COR-L47 (cell line): ENCODE results near the gene MAD1L1.

ENCODE experiments used
- DNase-seq: peaks from one replicate; lab custom pipeline; 2025; lab: John Stamatoyannopoulos, UW

Gene MAD1L1

DNA sequence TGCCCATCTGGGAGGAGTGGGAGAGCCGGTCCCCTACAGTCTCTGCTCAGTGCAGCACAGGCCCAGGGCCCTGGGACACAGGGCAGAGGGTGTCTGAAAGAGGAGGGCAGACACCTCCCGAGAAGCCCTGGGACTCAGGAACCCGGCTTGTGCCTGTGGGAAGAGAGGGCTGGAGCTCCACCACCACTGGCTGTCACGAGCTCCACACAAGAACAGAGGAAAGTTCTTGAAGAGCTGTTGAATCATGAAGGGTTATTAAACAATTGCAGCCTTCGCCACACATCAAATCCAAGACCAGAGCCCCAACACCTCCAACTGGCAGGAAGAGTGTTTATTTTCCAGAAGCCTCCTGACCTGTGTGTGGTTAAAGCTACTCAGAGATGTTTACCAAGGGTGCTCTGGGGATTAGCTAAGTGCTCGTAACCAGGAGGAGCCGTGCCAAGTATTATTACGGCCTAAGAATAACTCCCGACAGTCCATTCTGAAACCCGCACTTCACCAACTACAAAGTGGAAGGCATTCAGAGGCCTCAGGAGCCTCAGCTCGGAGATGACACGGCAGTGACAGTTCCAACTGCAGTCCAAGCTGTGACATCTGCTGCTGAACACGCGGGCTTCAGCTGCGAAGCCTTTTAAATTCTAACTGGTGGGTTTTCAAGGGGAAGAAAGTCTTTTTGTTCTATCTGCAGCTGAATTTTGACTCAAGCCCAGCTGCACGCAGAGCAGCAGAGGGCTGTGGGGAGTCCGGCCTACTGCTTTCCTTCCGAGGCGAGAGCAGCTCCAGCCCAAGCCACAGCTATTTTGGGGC, 75.1 kb downstream of the MAD1L1 start:
- peak; percentile 83 for DNase-seq

DNA sequence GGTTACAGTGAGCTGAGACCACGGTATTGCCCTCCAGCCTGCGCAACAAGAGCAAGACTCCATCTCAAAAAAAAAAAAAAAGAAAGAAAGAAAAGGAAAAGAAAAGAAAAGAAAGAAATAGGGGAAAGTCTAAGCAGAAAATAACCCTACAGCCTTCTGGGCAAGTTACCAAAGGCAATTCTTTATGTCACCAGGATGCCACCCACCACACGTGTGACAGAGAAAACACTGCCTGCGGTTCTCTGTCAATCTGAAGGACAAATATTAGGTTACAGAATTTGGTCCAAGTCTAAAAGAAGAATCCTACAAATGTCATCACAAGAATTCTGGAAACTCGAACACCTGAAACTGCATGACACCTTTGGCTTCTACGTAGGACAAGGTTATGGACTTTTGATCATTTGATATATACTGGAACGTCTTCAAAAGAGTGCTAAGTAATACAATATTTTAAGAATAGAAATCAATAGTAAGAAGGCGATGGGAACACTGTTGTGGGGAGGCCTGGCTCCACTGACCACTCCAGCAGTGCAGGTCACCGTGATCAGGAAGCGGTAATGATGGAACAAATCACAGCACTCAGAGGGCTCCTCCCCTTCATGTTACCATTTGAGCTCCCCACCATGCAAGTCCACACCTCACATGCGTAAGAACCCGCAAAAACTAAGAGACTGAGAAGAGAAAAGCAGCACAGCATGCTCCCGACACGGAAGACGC, 75.8 kb downstream of the MAD1L1 start:
- DNase-seq = no peak

DNA sequence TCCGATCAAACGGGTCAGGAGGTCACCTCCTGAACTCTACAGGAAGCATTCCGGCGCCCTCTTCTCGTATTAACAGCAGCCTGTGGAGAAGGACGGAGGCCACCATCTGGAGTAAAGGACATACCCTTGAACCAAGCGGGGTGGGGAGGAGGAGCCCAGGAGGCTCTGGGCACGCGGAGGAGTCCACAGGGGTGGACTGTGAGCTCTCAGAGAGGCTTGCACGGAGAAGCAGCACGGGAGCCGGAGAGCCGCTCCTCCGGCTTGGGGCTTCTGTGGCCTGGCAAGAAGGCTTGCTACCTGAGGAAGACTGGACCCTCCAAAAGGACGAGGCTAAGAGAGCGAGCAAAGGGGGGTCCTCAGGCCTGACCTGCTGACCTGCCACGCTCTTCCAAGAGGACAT, 77.9 kb downstream of the MAD1L1 start:
- no peak for DNase-seq

DNA sequence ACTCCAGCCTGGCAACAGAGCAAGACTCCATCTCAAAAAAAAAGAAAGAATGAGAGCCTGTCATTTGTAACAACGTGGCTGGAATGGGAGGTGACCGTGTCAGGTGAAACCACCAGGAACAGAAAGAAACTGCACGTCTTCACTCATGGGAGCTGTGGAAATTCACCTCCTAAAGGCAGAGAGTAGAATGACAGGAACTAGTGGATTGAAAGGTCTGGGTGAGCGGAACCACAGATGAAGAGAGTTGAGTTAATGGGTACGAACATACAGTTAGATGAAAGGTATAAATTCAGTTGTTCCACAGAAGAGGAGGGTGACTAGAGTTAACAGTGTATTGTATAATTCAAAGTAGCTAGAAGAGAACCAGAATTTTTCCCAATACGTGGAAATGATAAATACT, 78.6 kb downstream of the MAD1L1 start:
- DNase-seq = no peak

DNA sequence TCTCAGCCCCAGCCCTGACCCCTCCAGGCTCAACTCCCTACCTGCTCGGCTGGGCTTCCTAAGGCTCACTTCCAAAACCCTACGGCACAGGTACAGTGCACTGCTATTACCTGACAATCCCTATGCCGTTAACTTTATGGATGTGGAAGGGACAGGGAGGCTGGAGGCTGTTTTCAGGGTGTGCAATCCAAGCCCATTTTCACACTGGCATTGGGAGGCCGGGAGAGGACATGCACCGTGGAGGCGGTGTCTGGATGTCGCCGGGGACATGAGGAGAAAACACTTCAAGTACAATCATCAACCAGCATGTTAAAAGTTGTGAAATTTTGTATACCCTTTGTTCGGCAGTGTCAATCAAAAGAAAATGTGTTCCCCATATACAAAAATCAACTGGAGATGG, 80.1 kb downstream of the MAD1L1 start:
- DNase-seq = no peak

DNA sequence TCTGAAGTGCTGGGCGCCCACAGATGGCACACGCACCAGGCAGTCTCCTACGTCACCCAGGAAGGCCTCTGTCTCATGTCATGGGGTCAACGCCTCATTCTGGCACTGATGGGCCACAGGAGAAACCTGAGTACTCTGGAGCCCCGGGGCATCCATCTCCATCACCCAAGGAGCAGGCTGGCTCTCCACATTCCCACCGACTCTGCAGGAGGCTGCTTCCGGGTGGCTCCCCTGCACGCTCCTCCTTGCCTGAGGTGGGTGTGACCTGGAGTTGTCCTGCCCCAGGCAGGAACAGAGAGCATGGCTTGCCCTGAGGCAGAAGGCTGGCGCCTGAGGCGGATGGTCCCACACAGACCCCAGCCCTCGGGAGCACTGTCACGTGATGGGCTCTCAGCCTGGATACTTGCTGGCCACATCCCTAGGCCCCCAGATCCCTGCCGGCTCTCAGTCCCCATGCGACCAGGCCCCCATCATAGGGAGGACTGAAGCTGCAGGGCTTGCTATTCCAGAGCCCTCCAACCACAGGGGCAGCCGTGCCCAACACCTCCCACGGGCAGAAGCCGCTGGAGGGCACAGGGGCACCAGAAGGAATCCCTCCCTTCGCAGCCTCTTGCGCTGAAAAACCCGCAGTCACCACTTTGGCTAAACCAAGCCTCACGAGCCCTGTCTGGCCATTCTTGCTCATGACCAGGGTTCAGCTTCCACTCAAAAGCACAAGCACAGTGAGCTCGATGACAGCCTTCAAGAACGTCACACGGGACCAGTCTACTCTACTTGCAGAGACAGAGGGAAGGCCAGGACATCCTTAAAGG, 80.7 kb downstream of the MAD1L1 start:
- no peak for DNase-seq

DNA sequence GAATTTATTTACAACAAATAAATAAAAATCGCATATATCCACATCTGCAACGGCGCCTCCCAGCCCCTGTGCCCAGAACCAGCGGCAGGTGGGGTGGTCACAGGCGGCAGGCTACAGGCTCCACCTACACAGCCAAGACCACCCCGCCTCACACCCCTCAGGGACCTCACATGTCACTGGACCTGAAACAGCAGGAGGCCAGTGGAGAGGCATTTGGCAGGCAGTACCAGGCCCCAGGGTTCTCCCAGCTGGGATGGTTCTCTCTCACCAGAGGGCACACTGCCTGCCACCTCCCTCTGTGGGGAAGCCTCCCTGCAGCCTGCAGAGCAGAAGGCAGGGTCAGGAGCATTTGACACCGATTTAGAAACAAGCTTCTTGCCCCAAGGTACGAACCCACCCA, 81.5 kb downstream of the MAD1L1 start:
- DNase-seq = peak; percentile 19

DNA sequence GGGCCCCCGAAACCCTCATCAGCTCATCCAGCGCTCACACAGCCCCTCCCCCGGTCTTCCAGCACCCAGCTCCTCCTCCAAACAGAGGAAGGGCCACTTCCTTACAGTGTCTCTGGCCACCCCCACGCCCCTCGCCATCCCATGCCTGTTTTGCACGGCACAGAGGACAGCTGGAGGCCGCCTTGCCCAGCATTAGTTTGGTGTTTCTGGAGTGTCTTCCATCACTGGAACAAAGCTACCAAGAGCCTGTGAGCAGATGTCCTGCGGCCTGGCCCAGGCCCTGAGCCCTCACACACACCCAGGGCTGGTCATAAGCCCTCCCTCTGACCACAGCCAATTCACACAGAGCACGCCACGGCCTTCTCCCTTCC, 82.3 kb downstream of the MAD1L1 start:
- no peak for DNase-seq

DNA sequence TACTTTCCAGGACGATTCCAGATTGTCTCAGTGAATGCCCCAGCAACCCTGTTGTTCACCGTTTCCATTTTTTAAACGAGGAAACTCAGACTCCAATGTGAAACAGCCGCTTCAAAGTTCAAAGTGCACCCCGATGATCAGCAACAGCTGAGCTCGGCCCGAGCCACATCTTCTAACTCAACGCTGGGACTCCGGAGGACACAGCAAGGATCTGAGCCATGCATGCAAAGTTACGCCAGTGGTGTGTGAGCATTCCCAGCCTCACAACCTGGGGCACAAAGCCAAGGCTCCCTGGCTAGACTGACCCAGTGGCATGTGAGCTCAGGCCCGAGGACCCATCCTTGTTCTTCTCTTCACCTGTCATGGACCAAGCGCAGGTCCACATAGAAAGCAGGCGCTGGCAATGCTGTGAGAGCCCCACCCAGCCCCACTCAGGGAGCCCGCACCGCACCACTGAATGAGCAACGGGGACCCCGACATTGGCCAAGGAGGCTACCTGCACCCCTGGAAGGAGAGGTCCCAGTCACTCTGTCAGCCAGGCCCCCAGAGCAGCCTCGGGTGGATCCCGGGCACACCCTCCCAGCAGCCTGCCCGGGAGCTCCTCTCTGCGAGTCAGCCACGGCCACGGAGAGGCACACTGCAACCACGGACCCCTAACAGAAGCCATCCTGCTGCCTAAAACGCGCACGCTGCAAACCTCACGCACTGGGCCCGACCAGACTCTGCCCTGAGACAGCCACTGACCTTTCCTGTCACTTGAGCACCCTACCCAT, 82.9 kb downstream of the MAD1L1 start:
- no peak for DNase-seq

DNA sequence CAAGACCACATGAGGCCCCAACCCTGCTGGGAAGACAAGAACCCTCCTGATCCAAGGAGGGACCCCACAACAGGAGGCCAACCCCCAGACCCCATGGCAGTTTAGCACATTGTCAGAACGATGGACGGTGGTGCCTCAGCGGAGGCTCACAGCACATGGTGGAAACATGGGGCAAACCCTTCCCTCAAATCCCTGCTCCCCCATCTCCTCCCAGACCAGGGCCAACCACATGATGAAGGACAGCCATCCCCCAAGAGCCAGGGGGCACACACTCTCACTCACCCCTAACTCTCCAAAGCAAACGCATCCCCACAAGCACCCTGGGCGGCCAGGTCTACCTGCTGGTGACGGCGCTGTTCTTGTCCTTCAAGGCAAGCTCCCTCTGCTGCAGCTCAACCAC, 83.9 kb downstream of the MAD1L1 start:
- DNase-seq = no peak

DNA sequence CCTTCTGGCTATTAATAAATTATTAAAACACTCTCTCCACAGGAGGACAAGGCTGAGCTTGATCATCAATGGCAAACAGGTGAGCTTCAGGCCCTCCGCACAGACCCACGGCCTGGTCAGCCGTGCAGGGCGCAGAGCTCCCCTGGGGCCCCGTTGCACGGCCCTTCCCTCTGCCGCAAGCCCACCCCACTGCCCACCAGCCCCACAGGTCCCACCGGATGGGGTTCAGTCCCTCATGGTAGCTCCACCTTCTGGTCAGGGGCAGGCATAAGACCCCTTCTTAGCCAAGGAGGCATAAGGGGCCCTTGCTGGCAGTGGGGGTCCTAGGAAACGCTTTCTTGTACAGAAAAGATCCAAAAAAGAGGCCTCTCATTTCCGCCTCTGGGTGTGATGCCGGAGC, 84.6 kb downstream of the MAD1L1 start:
- DNase-seq = no peak

DNA sequence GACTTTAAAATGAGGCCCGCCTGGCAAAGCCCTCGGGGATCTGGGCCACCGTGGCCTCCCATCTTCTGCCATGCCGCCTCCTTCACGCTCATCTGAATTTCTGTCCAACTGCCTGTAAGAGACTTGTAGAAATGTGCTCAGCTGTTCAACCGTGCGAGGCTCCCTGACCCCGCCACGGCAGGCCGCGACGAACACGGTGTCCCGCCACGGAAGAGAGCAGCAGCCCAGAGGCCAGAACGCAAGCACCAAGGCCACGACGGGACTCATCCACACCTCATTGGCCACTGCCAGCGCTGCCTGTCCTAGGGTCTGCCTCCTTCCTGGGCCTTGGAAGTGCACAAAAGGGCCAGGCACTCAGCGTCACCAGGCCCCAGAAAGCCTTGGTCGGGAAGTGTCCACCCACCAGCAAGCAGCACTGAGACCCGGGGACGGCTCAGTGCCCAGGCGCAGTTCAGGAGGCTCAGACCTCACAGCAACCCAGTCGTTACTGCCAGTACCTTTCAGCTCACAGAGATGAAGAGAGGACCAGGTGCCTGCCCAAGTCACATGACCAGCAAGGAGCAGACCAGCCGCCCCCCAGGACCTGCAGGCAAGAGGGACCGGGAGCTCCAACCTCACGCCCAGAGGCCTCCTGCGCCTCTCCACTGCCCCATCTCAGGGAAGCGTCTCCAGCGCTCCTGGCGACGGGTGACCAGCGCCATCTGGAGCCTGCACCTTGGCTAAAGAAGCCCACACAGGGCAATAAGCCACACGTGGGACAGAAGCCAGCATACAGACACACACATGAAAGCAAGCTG, 85.9 kb downstream of the MAD1L1 start:
- DNase-seq = no peak

DNA sequence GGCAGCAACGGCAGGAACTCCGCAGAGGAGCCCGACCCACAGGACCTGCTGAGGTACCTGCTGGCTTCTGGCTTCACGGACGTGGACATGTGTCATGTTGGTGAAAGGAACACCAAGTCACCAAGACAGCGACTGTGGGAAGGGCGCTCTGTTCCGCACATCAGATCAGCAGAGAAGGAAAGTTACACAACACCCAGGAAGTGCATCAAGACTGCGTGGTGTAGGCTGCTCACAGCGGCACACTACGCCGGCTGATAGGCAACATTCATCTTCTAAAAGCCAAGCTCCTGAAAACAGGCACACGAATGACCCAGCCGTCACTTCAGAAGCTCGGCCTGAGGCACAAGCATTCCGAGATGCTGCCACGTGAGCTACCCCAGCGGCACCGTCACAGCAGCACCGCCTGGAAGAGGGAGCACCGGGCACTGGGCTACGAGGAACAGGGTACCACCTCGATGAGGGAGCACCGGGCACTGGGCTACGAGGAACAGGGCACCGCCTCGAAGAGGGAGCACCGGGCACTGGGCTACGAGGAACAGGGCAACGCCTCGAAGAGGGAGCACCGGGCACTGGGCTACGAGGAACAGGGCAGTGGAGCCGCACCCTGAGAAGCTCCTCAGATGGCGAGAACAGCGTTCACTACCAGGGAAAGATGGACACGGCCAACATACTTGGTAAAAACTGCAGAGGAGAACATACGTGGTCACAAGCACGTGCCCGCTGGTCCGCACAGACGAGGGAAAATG, 86.7 kb downstream of the MAD1L1 start:
- DNase-seq = no peak

DNA sequence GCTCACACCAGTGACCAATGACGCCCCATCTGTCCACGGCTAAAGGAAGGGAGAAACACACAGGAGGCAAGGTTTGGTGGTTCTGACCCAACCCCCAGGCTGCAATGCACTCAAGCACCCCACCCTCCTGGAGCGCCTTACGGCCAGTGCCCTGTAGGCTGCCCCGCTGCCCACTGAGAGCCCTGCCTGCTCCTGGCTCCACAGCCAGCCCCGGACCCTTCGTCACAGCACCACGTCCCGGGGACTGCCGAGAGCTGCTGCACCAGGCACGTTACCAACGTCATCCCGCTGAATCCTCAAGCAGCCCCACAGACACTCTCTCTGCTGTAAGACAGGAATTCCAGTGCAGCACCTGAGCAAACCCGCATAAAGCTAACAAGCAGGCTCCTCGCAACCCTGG, 87.8 kb downstream of the MAD1L1 start:
- no peak for DNase-seq

DNA sequence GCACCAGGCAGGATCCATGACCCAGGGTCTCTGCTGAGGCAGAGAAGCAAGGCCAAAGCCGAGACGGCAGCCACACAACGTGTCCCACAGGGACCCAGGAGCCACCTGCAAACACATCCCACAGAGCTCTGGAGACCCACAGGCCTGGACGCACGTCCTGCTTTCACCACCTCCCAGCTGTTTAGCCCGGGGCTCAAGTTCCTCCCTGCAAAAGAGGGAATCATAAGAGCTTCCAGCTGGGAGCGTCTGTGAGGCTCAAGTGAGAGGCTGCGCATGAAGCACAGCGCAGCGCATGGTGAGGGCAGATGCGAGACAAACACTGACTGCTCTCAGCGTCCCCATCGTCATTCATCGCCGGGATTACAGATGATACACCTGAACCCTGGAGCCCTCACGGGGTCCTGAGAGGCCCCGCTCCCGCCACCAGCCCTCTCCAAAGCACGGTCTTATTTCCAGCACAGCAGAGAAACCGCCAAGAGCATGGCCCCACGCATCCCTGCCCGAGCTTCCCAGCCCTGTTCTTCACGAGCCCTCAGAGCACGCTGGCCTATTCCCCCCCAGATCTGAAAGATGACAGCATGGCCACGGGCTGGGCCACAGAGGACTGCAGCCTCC, 88.7 kb downstream of the MAD1L1 start:
- DNase-seq = no peak

DNA sequence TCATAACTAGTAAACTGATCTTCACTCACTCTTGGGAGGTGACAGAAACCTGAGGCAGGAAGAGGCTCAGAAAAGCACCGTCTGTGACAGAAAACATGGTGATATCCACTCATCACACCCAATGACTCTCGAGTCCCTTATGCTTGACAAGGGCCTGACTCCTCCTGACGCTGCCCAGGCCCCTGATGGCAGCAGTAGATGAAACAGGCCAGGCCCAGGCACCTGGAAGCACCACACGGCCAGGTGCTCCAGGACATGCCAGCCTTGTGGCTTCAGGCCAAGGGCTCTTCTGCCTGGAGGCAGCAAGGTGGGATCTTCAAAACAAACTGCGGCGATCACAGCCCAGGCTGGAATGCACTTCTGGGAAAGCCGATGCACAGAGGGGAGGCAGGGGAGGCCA, 89.3 kb downstream of the MAD1L1 start:
- DNase-seq = no peak

DNA sequence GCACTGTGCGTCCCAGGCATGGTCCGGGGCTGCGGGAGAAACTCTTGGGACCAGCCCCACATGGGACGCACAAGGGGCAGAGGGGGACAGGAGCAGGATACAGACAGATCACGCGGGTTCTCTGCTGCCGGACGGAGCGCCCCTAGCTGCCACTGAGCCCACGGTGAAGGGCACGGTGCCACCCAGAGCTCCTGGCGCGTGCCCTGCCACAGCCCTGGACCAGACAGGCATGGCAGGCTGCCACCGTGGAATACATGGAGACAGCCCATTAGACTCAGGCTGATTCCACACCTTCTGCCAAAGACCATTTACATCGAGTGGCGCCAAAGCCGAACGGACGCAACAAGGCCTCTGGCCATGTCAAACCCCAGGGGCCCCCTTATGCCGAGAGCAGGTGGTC, 90.4 kb downstream of the MAD1L1 start:
- no peak for DNase-seq

DNA sequence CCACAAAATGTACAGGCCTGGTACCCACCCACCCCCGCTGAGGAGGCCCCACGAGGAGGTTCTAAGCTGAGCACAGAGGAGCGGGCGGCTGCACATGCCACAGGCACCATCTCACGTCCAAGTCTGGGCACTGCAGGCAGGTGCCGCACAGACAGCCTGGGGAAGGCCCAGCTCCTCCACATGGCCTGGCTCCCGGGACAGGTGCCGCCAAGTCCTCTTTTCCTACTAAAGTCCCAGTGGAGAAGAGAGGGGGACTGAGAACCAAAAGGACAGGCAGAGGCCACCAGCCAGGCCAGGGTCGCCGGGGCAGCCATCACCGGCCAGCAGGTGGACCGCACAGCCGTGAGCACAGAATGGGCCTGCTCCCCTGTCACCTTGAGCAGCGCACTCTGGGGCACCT, 91.1 kb downstream of the MAD1L1 start:
- DNase-seq = no peak

DNA sequence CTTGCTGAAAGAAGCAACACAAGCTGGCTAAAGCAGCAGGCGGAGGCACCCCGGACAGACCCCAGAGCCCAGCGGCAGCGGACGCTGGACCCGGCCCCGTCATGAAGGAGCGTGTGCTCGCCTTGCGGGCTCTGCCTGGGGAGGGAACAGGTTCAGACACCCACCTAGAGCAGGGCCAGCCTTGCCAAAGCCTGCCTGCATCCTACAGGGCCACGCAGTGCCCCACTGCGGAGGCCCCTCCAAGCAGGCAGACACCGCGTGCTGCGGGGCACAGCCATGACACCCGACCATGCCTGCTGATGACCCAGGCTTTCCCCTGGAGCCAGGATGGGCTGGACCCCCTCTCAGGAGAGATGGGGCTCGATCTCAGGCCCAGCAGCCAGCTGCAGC, 91.7 kb downstream of the MAD1L1 start:
- DNase-seq = no peak
